ENCODE results near the gene PSD2.

DNA sequence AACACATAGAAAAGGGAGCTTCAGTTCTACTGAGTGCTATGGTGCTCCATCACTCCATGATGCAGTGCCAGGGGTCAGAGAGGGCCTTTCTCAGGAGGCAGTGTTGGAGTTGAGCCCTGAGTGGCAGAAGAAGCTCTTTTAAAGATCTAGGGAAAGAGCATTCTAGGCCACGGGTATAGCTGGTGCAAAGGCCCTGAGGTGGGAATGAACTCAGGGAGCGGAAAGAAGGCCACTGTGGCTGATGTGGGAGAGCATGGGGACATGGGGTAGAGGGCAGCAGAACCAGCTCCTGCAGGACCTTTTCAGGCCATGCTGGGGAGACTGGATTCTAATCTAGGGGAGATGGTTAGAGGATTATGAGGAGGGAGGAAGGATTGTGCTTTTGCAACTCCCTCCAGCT, 9.9 kb downstream of the PSD2 start:
- TF ChIP-seq POLR2A (IDR thresholded peaks at IDR 0.05) = no peak
- TF ChIP-seq, protein P1, sequence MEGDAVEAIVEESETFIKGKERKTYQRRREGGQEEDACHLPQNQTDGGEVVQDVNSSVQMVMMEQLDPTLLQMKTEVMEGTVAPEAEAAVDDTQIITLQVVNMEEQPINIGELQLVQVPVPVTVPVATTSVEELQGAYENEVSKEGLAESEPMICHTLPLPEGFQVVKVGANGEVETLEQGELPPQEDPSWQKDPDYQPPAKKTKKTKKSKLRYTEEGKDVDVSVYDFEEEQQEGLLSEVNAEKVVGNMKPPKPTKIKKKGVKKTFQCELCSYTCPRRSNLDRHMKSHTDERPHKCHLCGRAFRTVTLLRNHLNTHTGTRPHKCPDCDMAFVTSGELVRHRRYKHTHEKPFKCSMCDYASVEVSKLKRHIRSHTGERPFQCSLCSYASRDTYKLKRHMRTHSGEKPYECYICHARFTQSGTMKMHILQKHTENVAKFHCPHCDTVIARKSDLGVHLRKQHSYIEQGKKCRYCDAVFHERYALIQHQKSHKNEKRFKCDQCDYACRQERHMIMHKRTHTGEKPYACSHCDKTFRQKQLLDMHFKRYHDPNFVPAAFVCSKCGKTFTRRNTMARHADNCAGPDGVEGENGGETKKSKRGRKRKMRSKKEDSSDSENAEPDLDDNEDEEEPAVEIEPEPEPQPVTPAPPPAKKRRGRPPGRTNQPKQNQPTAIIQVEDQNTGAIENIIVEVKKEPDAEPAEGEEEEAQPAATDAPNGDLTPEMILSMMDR (IDR thresholded peaks at IDR 0.05) = no peak
- TF ChIP-seq EP300 (IDR thresholded peaks at IDR 0.05) = no peak
